Effector memory CD8-positive, alpha-beta T cell (primary cell): ENCODE data around the gene AFF2.

Experiments used
- ATAC-seq: fragments of 150-1000 bp; cut with Tn5 transposase; replicated peaks from 2 replicates; pipeline ENCODE4 v1.10.0; 2021; ENCODE audit warnings: mild to moderate bottlenecking, moderate library complexity
- DNase-seq, 3 experiments: peaks; one replicate each; pipeline ENCODE4 v3.0.0; 2021
- H3K27ac Mint-ChIP-seq, 2 donors: one replicate each; pipeline ENCODE4 v1.8.0; 2022; ENCODE audit warnings: mild to moderate bottlenecking in 2 of 2, mixed read lengths in 2 of 2, moderate library complexity in 2 of 2
- H3K27me3 Mint-ChIP-seq, 2 donors: one replicate each; pipeline ENCODE4 v1.8.0; 2022; ENCODE audit warnings: mixed read lengths in 2 of 2
- H3K36me3 Mint-ChIP-seq: one replicate; pipeline ENCODE4 v1.8.0; 2022; ENCODE audit warnings: mild to moderate bottlenecking, moderate library complexity, mixed read lengths; ENCODE audit not compliant: insufficient read depth
- H3K4me1 Mint-ChIP-seq, 2 donors: one replicate each; pipeline ENCODE4 v1.8.0; 2022; ENCODE audit warnings: low read depth in 2 of 2, mixed read lengths in 2 of 2
- H3K4me3 Mint-ChIP-seq, 2 donors: one replicate each; pipeline ENCODE4 v1.8.0; 2022; ENCODE audit warnings: mild to moderate bottlenecking in 2 of 2, mixed read lengths in 2 of 2, moderate library complexity in 2 of 2
- H3K9me3 Mint-ChIP-seq, 2 donors: one replicate each; pipeline ENCODE4 v1.8.0; 2022; ENCODE audit warnings: mixed read lengths in 2 of 2

The AFF2 gene

GRCh38 chrX:149002320-149002719 lies 501.9 kb downstream of the AFF2 start:
- Mint-ChIP-seq H3K4me3 (no peak overlapping the region), H3K27me3 (no peaks in the 10 kb centered on the region), H3K9me3 (no peaks in the 10 kb centered on the region), H3K36me3 (no peaks in the 10 kb centered on the region), H3K4me1 (no peaks in the 10 kb centered on the region), H3K27ac (no peak overlapping the region)
- no peak for ATAC-seq
- DNase-seq: no peak

GRCh38 chrX:149003863-149004660 lies 503.6 kb downstream of the AFF2 start:
- ATAC-seq: no peak
- Mint-ChIP-seq H3K4me1 (no peaks in the 10 kb centered on the region), H3K9me3 (no peaks in the 10 kb centered on the region), H3K4me3 (no peak overlapping the region), H3K36me3 (no peaks in the 10 kb centered on the region), H3K27me3 (no peaks in the 10 kb centered on the region), H3K27ac (no peak overlapping the region)
- DNase-seq: no peak

- ATAC-seq (no peak), DNase-seq (no peak)
- Mint-ChIP-seq H3K27ac (no peak overlapping the region), H3K27me3 (no peaks in the 10 kb centered on the region), H3K36me3 (no peaks in the 10 kb centered on the region), H3K4me3 (no peak overlapping the region), H3K9me3 (no peaks in the 10 kb centered on the region), H3K4me1 (no peaks in the 10 kb centered on the region)
Observed at GRCh38 chrX:149004936-149005335, 504.5 kb downstream of the AFF2 start.

GRCh38 chrX:149006235-149006634 lies 505.8 kb downstream of the AFF2 start:
- Mint-ChIP-seq H3K4me1 (no peaks in the 10 kb centered on the region), H3K27ac (no peak overlapping the region), H3K27me3 (no peaks in the 10 kb centered on the region), H3K9me3 (no peaks in the 10 kb centered on the region), H3K36me3 (no peaks in the 10 kb centered on the region), H3K4me3 (no peak overlapping the region)
- no peak for ATAC-seq
- no peak for DNase-seq

- Mint-ChIP-seq H3K27ac (no peak overlapping the region), H3K9me3 (peaks cover 0 to 1% of the 10 kb centered on the region in 2 donors), H3K4me1 (no peaks in the 10 kb centered on the region), H3K4me3 (no peak overlapping the region), H3K27me3 (no peaks in the 10 kb centered on the region), H3K36me3 (no peaks in the 10 kb centered on the region)
- DNase-seq (no peak), ATAC-seq (no peak)
Observed at GRCh38 chrX:149007423-149007822, 507.0 kb downstream of the AFF2 start.

GRCh38 chrX:149010013-149010852 lies 509.8 kb downstream of the AFF2 start:
- Mint-ChIP-seq H3K27ac (no peak overlapping the region), H3K4me3 (no peak overlapping the region), H3K9me3 (peaks cover 3 to 6% of the 10 kb centered on the region in 2 donors), H3K36me3 (no peaks in the 10 kb centered on the region), H3K27me3 (no peaks in the 10 kb centered on the region), H3K4me1 (no peaks in the 10 kb centered on the region)
- ATAC-seq (no peak), DNase-seq (no peak)

- Mint-ChIP-seq H3K27ac (no peak overlapping the region), H3K36me3 (no peaks in the 10 kb centered on the region), H3K4me1 (no peaks in the 10 kb centered on the region), H3K27me3 (no peaks in the 10 kb centered on the region), H3K9me3 (peaks cover 3 to 6% of the 10 kb centered on the region in 2 donors), H3K4me3 (no peak overlapping the region)
- no peak for DNase-seq
- ATAC-seq: no peak
Observed at GRCh38 chrX:149010853-149011224, 510.4 kb downstream of the AFF2 start.

- no peak for DNase-seq
- H3K9me3 Mint-ChIP-seq: peaks cover 3 to 6% of the 10 kb centered on the region in 2 donors
- H3K4me3 Mint-ChIP-seq: no peak overlapping the region
- H3K27me3 Mint-ChIP-seq: no peaks in the 10 kb centered on the region
- no peak for ATAC-seq
- no peaks in the 10 kb centered on the region for H3K4me1 Mint-ChIP-seq
- no peak overlapping the region for H3K27ac Mint-ChIP-seq
- H3K36me3 Mint-ChIP-seq: no peaks in the 10 kb centered on the region
Observed at GRCh38 chrX:149013081-149013480, 512.7 kb downstream of the AFF2 start.

GRCh38 chrX:149021159-149021558 lies 520.7 kb downstream of the AFF2 start:
- DNase-seq (no peak), ATAC-seq (no peak)
- no peak overlapping the region for H3K4me3 Mint-ChIP-seq
- H3K4me1 Mint-ChIP-seq: no peaks in the 10 kb centered on the region
- H3K27ac Mint-ChIP-seq: no peak overlapping the region
- no peaks in the 10 kb centered on the region for H3K36me3 Mint-ChIP-seq
- no peaks in the 10 kb centered on the region for H3K27me3 Mint-ChIP-seq
- no peaks in the 10 kb centered on the region for H3K9me3 Mint-ChIP-seq

GRCh38 chrX:149022485-149022884 lies 522.1 kb downstream of the AFF2 start:
- DNase-seq: no peak

GRCh38 chrX:149032449-149032848 lies 532.0 kb downstream of the AFF2 start:
- H3K27ac Mint-ChIP-seq: no peak overlapping the region
- DNase-seq: no peak
- H3K27me3 Mint-ChIP-seq: no peaks in the 10 kb centered on the region
- no peak overlapping the region for H3K4me3 Mint-ChIP-seq
- H3K4me1 Mint-ChIP-seq: no peaks in the 10 kb centered on the region
- H3K36me3 Mint-ChIP-seq: no peaks in the 10 kb centered on the region
- ATAC-seq: no peak
- no peaks in the 10 kb centered on the region for H3K9me3 Mint-ChIP-seq

More at GRCh38 chrX:149022485-149022884, 522.1 kb downstream of the AFF2 start:
- Mint-ChIP-seq H3K4me3 (no peak overlapping the region), H3K27me3 (no peaks in the 10 kb centered on the region), H3K4me1 (no peaks in the 10 kb centered on the region), H3K36me3 (no peaks in the 10 kb centered on the region), H3K9me3 (no peaks in the 10 kb centered on the region), H3K27ac (no peak overlapping the region)
- no peak for ATAC-seq

GRCh38 chrX:149036086-149036485 lies 535.7 kb downstream of the AFF2 start:
- H3K9me3 Mint-ChIP-seq: no peaks in the 10 kb centered on the region
- no peaks in the 10 kb centered on the region for H3K4me1 Mint-ChIP-seq
- H3K36me3 Mint-ChIP-seq: no peaks in the 10 kb centered on the region
- H3K27ac Mint-ChIP-seq: no peak overlapping the region
- no peaks in the 10 kb centered on the region for H3K27me3 Mint-ChIP-seq
- ATAC-seq: no peak
- DNase-seq: no peak
- no peak overlapping the region for H3K4me3 Mint-ChIP-seq

- no peak overlapping the region for H3K4me3 Mint-ChIP-seq
- ATAC-seq: no peak
- H3K27ac Mint-ChIP-seq: no peak overlapping the region
- no peaks in the 10 kb centered on the region for H3K9me3 Mint-ChIP-seq
- H3K36me3 Mint-ChIP-seq: no peaks in the 10 kb centered on the region
- DNase-seq: no peak
- H3K4me1 Mint-ChIP-seq: no peaks in the 10 kb centered on the region
- H3K27me3 Mint-ChIP-seq: no peaks in the 10 kb centered on the region
Observed at GRCh38 chrX:149037281-149037870, 537.0 kb downstream of the AFF2 start.

GRCh38 chrX:149039057-149039456 lies 538.6 kb downstream of the AFF2 start:
- Mint-ChIP-seq H3K4me3 (no peak overlapping the region), H3K27ac (no peak overlapping the region), H3K9me3 (no peaks in the 10 kb centered on the region), H3K27me3 (no peaks in the 10 kb centered on the region), H3K4me1 (no peaks in the 10 kb centered on the region), H3K36me3 (no peaks in the 10 kb centered on the region)
- DNase-seq (no peak), ATAC-seq (no peak)
